GM12878 (cell line): ENCODE results near the gene PCSK5. TPM values are rescaled to one million over a fixed set of nuclear protein-coding genes. Genes with fewer than 3 reads are reported as not detected.

Experiments
- ATAC-seq: fragments of 200-7000 bp; cut with Tn5 transposase; 3 replicates; pipeline ENCODE4 v1.9.1; 2020; ENCODE audit warnings: mild to moderate bottlenecking, moderate library complexity
- BruUV-seq: library from RNA; stranded (reverse); fragments of 400-500 nt; replicated peaks from 2 replicates; lab custom pipeline; 2021; lab: Mats Ljungman, UMichigan
- CTCF ChIA-PET: fragments of 300-600 bp; sonication (Branson Sonifier 250); formaldehyde crosslinking; extraction: SDS; loops from one replicate; lab custom pipeline; 2021; ENCODE audit warnings: inconsistent platforms; lab: Yijun Ruan, JAX
- POLR2A ChIA-PET: fragments of 350-600 bp; formaldehyde crosslinking; extraction: SDS; loops from one replicate; lab custom pipeline; 2021; ENCODE audit warnings: inconsistent platforms; lab: Charles Lee
- RAD21 ChIA-PET: fragments of 300-600 bp; sonication (Branson Sonifier 250); formaldehyde crosslinking; loops from one replicate; lab custom pipeline; 2023; ENCODE audit warnings: antibody characterized with exemption; ENCODE audit not compliant: unreplicated experiment; lab: Charles Lee
- SMC1A ChIA-PET: fragments of 300-600 bp; sonication (Branson Sonifier 250); formaldehyde crosslinking; loops from one replicate; lab custom pipeline; 2023; ENCODE audit not compliant: unreplicated experiment, uncharacterized antibody; lab: Charles Lee
- DNase-seq: peaks from one replicate; pipeline ENCODE4 v3.0.0-alpha.2; 2011; ENCODE audit warnings: low read depth, low spot score
- FAIRE-seq: peaks from 3 replicates; lab custom pipeline; 2011; peaks lifted over from hg19 to GRCh38; lab: Jason Lieb, UNC
- H2AFZ ChIP-seq: 2 replicates; pipeline ENCODE4 v1.6.0; 2011; ENCODE audit warnings: low read depth, low read length, control low read depth; ENCODE audit not compliant: control insufficient read depth
- H3K27ac ChIP-seq: 2 replicates; pipeline ENCODE4 v1.5.1; 2011; ENCODE audit warnings: control low read depth; ENCODE audit not compliant: control insufficient read depth, insufficient read depth
- H3K27me3 ChIP-seq, 2 experiments: replicated peaks in 1 of 2; 2 replicates each; pipeline versions ENCODE4 v1.6.0 to v1.6.1; 2011; ENCODE audit warnings: low read length in 1 of 2; ENCODE audit not compliant: control insufficient read depth in 2 of 2, insufficient read depth in 2 of 2
- H3K36me3 ChIP-seq, 2 experiments: 2 replicates each; pipeline ENCODE4 v1.5.1; 2011; ENCODE audit warnings: low read length in 1 of 2; ENCODE audit not compliant: control insufficient read depth in 2 of 2, insufficient read depth in 2 of 2
- H3K4me1 ChIP-seq: 2 replicates; pipeline ENCODE4 v1.6.1; 2011; ENCODE audit warnings: mild to moderate bottlenecking, low read length, moderate library complexity, mixed read lengths; ENCODE audit not compliant: control insufficient read depth, insufficient read depth
- H3K4me2 ChIP-seq: 2 replicates; pipeline ENCODE4 v1.6.0; 2011; ENCODE audit warnings: control low read depth; ENCODE audit not compliant: control insufficient read depth, insufficient read depth
- H3K4me3 ChIP-seq: fragments of 200-600 bp; sonication (generic); 2 replicates; pipeline ENCODE4 v1.5.1; 2016
- H3K79me2 ChIP-seq: 2 replicates; pipeline ENCODE4 v1.6.0; 2011; ENCODE audit warnings: low read length; ENCODE audit not compliant: control insufficient read depth, insufficient read depth
- H3K9ac ChIP-seq: 2 replicates; pipeline ENCODE4 v1.8.0; 2011; ENCODE audit warnings: low read length, control low read depth, mixed read lengths; ENCODE audit not compliant: control insufficient read depth, insufficient read depth
- H3K9me3 ChIP-seq: replicated peaks from 3 replicates; pipeline ENCODE4 v1.5.1; 2011; ENCODE audit warnings: mild to moderate bottlenecking, low read length; ENCODE audit not compliant: control insufficient read depth, insufficient read depth
- H4K20me1 ChIP-seq: 2 replicates; pipeline ENCODE4 v1.6.0; 2011; ENCODE audit not compliant: control insufficient read depth, insufficient read depth
- BCL11A ChIP-seq: IDR thresholded peaks from 2 replicates; pipeline ENCODE4 v1.6.1; 2011; ENCODE audit warnings: low read depth, low read length
- CEBPB ChIP-seq, 2 experiments: fragments of 150-350 bp in 1 of 2; IDR thresholded peaks; 2 replicates each; pipeline ENCODE4 v1.6.1; 2012 to 2014; ENCODE audit warnings: low read depth in 2 of 2, low read length in 2 of 2, borderline replicate concordance in 1 of 2, inconsistent platforms in 1 of 2
- CUX1 ChIP-seq: IDR thresholded peaks from 2 replicates; pipeline ENCODE4 v1.6.1; 2012; ENCODE audit warnings: improper control_type of control experiment, low read depth, low read length; ENCODE audit not compliant: insufficient replicate concordance
- E2F8 ChIP-seq: fragments of 450-650 bp; IDR thresholded peaks from 2 replicates; pipeline ENCODE4 v1.6.1; 2018; ENCODE audit warnings: mild to moderate bottlenecking, low read depth, moderate library complexity; ENCODE audit not compliant: partially characterized antibody
- EGR1 ChIP-seq, 2 experiments: IDR thresholded peaks; 1 replicate in 1 of 2; 2 replicates in 1 of 2; pipeline ENCODE4 v1.6.1; 2011 to 2012; ENCODE audit warnings: low read depth in 2 of 2, low read length in 2 of 2, borderline replicate concordance in 1 of 2, mild to moderate bottlenecking in 1 of 2, moderate library complexity in 1 of 2
- EZH2 ChIP-seq: IDR thresholded peaks from 2 replicates; pipeline ENCODE4 v1.6.1; 2012; ENCODE audit warnings: low read depth, mild to moderate bottlenecking, control low read depth, inconsistent platforms, low read length, borderline replicate concordance; ENCODE audit not compliant: control insufficient read depth
- HSF1 ChIP-seq: fragments of 150-350 bp; IDR thresholded peaks from 2 replicates; pipeline ENCODE4 v1.6.1; 2014; ENCODE audit warnings: mild to moderate bottlenecking, low read depth, low read length
- IRF4 ChIP-seq: IDR thresholded peaks from 2 replicates; pipeline ENCODE4 v1.6.1; 2011; ENCODE audit warnings: low read depth, low read length
- KDM1A ChIP-seq: fragments of 200-600 bp; sonication (generic); IDR thresholded peaks from 2 replicates; pipeline ENCODE4 v1.6.1; 2016; ENCODE audit warnings: borderline replicate concordance
- KLF5 ChIP-seq: fragments of 450-650 bp; IDR thresholded peaks from 2 replicates; pipeline ENCODE4 v1.6.1; 2014; ENCODE audit warnings: mild to moderate bottlenecking; ENCODE audit not compliant: partially characterized antibody
- NR2C2 ChIP-seq: IDR thresholded peaks from 2 replicates; pipeline ENCODE4 v1.6.1; 2011; ENCODE audit warnings: borderline replicate concordance, low read depth; ENCODE audit not compliant: control insufficient read depth, insufficient read length
- SREBF2 ChIP-seq: IDR thresholded peaks from 2 replicates; pipeline ENCODE4 v1.6.1; 2012; ENCODE audit warnings: mild to moderate bottlenecking, low read length
- SRF ChIP-seq, 2 experiments: IDR thresholded peaks; 2 replicates each; pipeline ENCODE4 v1.6.1; 2011; ENCODE audit warnings: low read depth in 2 of 2, low read length in 2 of 2, mild to moderate bottlenecking in 1 of 2, moderate library complexity in 1 of 2
- TAF1 ChIP-seq: IDR thresholded peaks from 2 replicates; pipeline ENCODE4 v1.6.1; 2011; ENCODE audit warnings: mild to moderate bottlenecking, low read depth, low read length, borderline replicate concordance
- WGBS: methylation state at CpG from one replicate; pipeline ENCODE4 v1.1.6; 2016; ENCODE audit warnings: low lambda C conversion rate; ENCODE audit not compliant: insufficient replicate concordance, insufficient coverage; ENCODE audit errors: missing lambda C conversion rate; 5-methylcytosine and 5-hydroxymethylcytosine counted together
- in situ Hi-C: fragments of 300-500 bp; cut with MboI; formaldehyde crosslinking; loops from 9 replicates; pipeline ENCODE4 v1.14.3; 2018; ENCODE audit warnings: mixed read lengths
- intact Hi-C: fragments of 100-400 bp; cut with micrococcal nuclease; formaldehyde crosslinking; loops from one replicate; pipeline ENCODE4 v1.14.2; 2022; ENCODE audit not compliant: unreplicated experiment
- polyA plus RNA-seq, 11 experiments: library from polyadenylated mRNA; depleted of rRNA in 4 of 11; unstranded in 6 of 11; stranded (reverse) in 5 of 11; fragments of >200 nt; fragmentation: Nextera tagmentation in 4 of 11; fragmentation: Illumina TruSeq in 1 of 11; extraction: Ambion mirVana in 4 of 11; extraction: Trizol in 1 of 11; gene quantifications; 1 replicate in 1 of 11; 2 replicates in 10 of 11; pipeline versions ENCODE4 v1.2.1 to v1.2.3, GENCODE V29; 2011 to 2016; ENCODE audit warnings: inconsistent platforms in 2 of 11, missing spikeins in 2 of 11, low read depth in 1 of 11
- total RNA-seq, 4 experiments: library from RNA; depleted of rRNA in 3 of 4; stranded (reverse); fragments of >200 nt in 3 of 4; fragmentation: Illumina TruSeq in 1 of 4; extraction: Trizol in 1 of 4; gene quantifications; 2 replicates each; pipeline versions ENCODE4 v1.2.1 to v1.2.3, GENCODE V29; 2013 to 2021

The PCSK5 gene
- total and polyA plus RNA-seq, 10 of the 15 experiments (the other 5 are each of a cell fraction or from before 2014, with no cell fraction given): 0.01 to 0.13 (median 0.04) TPM; not detected in 3

- Histone ChIP-seq H3K27ac (no peak overlapping the region), H4K20me1 (no peaks in the 10 kb centered on the region), H3K36me3 (no peaks in the 10 kb centered on the region), H3K9me3 (no peaks in the 10 kb centered on the region), H2AFZ (no peak overlapping the region), H3K4me1 (no peaks in the 10 kb centered on the region), H3K27me3 (peaks cover 0 to 2% of the 10 kb centered on the region in 2 experiments; a peak in 1 of 4 replicates), H3K4me2 (no peak overlapping the region), H3K4me3 (no peak overlapping the region), H3K79me2 (no peaks in the 10 kb centered on the region), H3K9ac (no peak overlapping the region)
- WGBS: 18% methylated on average over 4 of the region's 4 CpGs
- no TSS peak for BruUV-seq
- RAD21 ChIA-PET: no interaction called here
- FAIRE-seq: no peak
- POLR2A ChIA-PET: no interaction called here
- CTCF ChIA-PET: interaction anchor here (0.8 to 1.1 kb wide), 2 partner anchors 13 kb away, joined by 3 read pairs; no protein-coding TSS in a partner anchor
- SMC1A ChIA-PET: no interaction called here
- DNase-seq: no peak
- no peak for ATAC-seq
- in situ Hi-C loops: no loop called here
- intact Hi-C loops: no loop called here
- TF ChIP-seq CUX1 (no peak), EZH2 (no peak), SREBF2 (no peak), BCL11A (no peak), E2F8 (no peak), KLF5 (no peak), NR2C2 (no peak), HSF1 (no peak), EGR1 (IDR thresholded peaks at IDR 0.05; ENCODE audit: borderline replicate concordance in 1 of 2, low read depth in 2 of 2, low read length in 2 of 2) (no peak), SRF (IDR thresholded peaks at IDR 0.05; ENCODE audit: low read depth in 2 of 2, low read length in 2 of 2) (no peak), CEBPB (IDR thresholded peaks at IDR 0.05; ENCODE audit: borderline replicate concordance in 1 of 2, low read depth in 2 of 2, low read length in 2 of 2) (no peak), TAF1 (no peak), KDM1A (no peak), IRF4 (no peak)
These were observed 211.5 kb downstream of the PCSK5 start for GRCh38 chr9:76101947-76102346.
